Measurements from ENCODE around the gene IL10. TPM values are rescaled to one million over a fixed set of nuclear protein-coding genes. Genes with fewer than 3 reads are reported as not detected.
"Not testable (repeated sequence)": the region's sequence is repeated elsewhere in the genome, so short reads cannot be mapped to it uniquely, and the experiment has no call there.

The IL10 gene
- polyA plus RNA-seq, 10 donors: 0.25 to 1.2 (median 0.49) TPM

GRCh38 chr1:206794294-206794908 is 22.1 kb upstream of the IL10 start:
- no peak for DNase-seq

- no peak for DNase-seq
These were observed 21.3 kb upstream of the IL10 start for GRCh38 chr1:206793620-206794019.

- DNase-seq: no peak
These were observed 20.8 kb upstream of the IL10 start for GRCh38 chr1:206792939-206793607.

- no peak for DNase-seq
These were observed 18.4 kb upstream of the IL10 start for GRCh38 chr1:206790502-206791250.

GRCh38 chr1:206788487-206789050 is 16.3 kb upstream of the IL10 start:
- no peak for DNase-seq

GRCh38 chr1:206787891-206788290 is 15.6 kb upstream of the IL10 start:
- DNase-seq: no peak

GRCh38 chr1:206786212-206786886 is 14.1 kb upstream of the IL10 start:
- DNase-seq: no peak

- no peak for DNase-seq
These were observed 13.0 kb upstream of the IL10 start for GRCh38 chr1:206785182-206785765.

GRCh38 chr1:206784471-206784903 is 12.2 kb upstream of the IL10 start:
- DNase-seq: no peak

- no peak for DNase-seq
These were observed 11.2 kb upstream of the IL10 start for GRCh38 chr1:206783506-206783905.

- no peak for DNase-seq
These were observed 10.2 kb upstream of the IL10 start for GRCh38 chr1:206782448-206782847.

- DNase-seq: no peak
These were observed 7.3 kb upstream of the IL10 start for GRCh38 chr1:206779638-206780037.

- DNase-seq: not testable (repeated sequence)
These were observed 6.6 kb upstream of the IL10 start for GRCh38 chr1:206778911-206779310.

- no peak for DNase-seq
These were observed 5.7 kb upstream of the IL10 start for GRCh38 chr1:206778031-206778430.

GRCh38 chr1:206776229-206776628 is 3.9 kb upstream of the IL10 start:
- no peak for DNase-seq

- no peak for DNase-seq
These were observed 1.8 kb upstream of the IL10 start for GRCh38 chr1:206774093-206774492.

GRCh38 chr1:206771338-206771692 is 979 bp downstream of the IL10 start:
- DNase-seq: no peak

GRCh38 chr1:206770531-206771337 is 1.6 kb downstream of the IL10 start, which contains the start of gene IL19:
IL19 (plus strand) TSS chr1:206770773; CDS start chr1:206836663, 65,890 bp downstream.
- DNase-seq: peak in 2 of 3 donors; percentile 17 to 31

GRCh38 chr1:206769304-206769731 is 3.0 kb downstream of the IL10 start:
- DNase-seq: no peak

GRCh38 chr1:206768472-206769303 is 3.6 kb downstream of the IL10 start:
- no peak for DNase-seq

All from muscle of back (tissue), 11 donors.